Measurements from ENCODE around the gene B3GALT4. TPM values are rescaled to one million over a fixed set of nuclear protein-coding genes. Genes with fewer than 3 reads are reported as not detected.
"Not testable (repeated sequence)": the region's sequence is repeated elsewhere in the genome, so short reads cannot be mapped to it uniquely, and the experiment has no call there.

B3GALT4 gene
- total RNA-seq, 1 donor from 2014 or later, result 6.5 TPM

- Mint-ChIP-seq H3K4me3 (ENCODE audit: unreplicated experiment) (no peak overlapping the region), H3K9me3 (ENCODE audit: low read depth) (no peaks in the 10 kb centered on the region), H3K4me1 (ENCODE audit: low read depth) (no peaks in the 10 kb centered on the region), H3K27me3 (ENCODE audit: low read depth) (no peaks in the 10 kb centered on the region), H3K36me3 (ENCODE audit: low read depth) (peaks cover 17% of the 10 kb centered on the region), H3K27ac (ENCODE audit: unreplicated experiment) (no peak overlapping the region)
- TF ChIP-seq CTCF (IDR thresholded peaks at IDR 0.05), result no peak
- no peak for DNase-seq (ENCODE audit: low spot score)
Measured at GRCh38 chr6:33259032-33259431, 17.9 kb upstream of the B3GALT4 start.

GRCh38 chr6:33262490-33262889 is 14.4 kb upstream of the B3GALT4 start:
- H3K27ac Mint-ChIP-seq (ENCODE audit: unreplicated experiment); H3K9me3 Mint-ChIP-seq (ENCODE audit: low read depth); DNase-seq (ENCODE audit: low spot score); H3K27me3 Mint-ChIP-seq (ENCODE audit: low read depth); H3K4me3 Mint-ChIP-seq (ENCODE audit: unreplicated experiment); H3K4me1 Mint-ChIP-seq (ENCODE audit: low read depth): not testable (repeated sequence)
- peaks cover 33% of the 10 kb centered on the region for H3K36me3 Mint-ChIP-seq (ENCODE audit: low read depth)

- DNase-seq (ENCODE audit: low spot score), result no peak
- Mint-ChIP-seq H3K27ac (ENCODE audit: unreplicated experiment) (no peak overlapping the region), H3K4me1 (ENCODE audit: low read depth) (no peaks in the 10 kb centered on the region), H3K36me3 (ENCODE audit: low read depth) (peaks cover 38% of the 10 kb centered on the region), H3K9me3 (ENCODE audit: low read depth) (no peaks in the 10 kb centered on the region), H3K4me3 (ENCODE audit: unreplicated experiment) (no peak overlapping the region), H3K27me3 (ENCODE audit: low read depth) (no peaks in the 10 kb centered on the region)
- no peak for TF ChIP-seq CTCF (IDR thresholded peaks at IDR 0.05)
Measured at GRCh38 chr6:33264015-33264414, 12.9 kb upstream of the B3GALT4 start.

GRCh38 chr6:33271117-33271467 is 5.8 kb upstream of the B3GALT4 start:
- DNase-seq (ENCODE audit: low spot score), result no peak
- Mint-ChIP-seq H3K27me3 (ENCODE audit: low read depth) (no peaks in the 10 kb centered on the region), H3K9me3 (ENCODE audit: low read depth) (no peaks in the 10 kb centered on the region), H3K4me1 (ENCODE audit: low read depth) (peaks cover 52% of the 10 kb centered on the region), H3K27ac (ENCODE audit: unreplicated experiment) (peak overlapping the region; percentile 100), H3K36me3 (ENCODE audit: low read depth) (peaks cover 34% of the 10 kb centered on the region), H3K4me3 (ENCODE audit: unreplicated experiment) (peak overlapping the region; percentile 94)
- TF ChIP-seq CTCF (IDR thresholded peaks at IDR 0.05), result peak; percentile 34

GRCh38 chr6:33271468-33272274 is 5.3 kb upstream of the B3GALT4 start, which contains the start of the genes RPS18 and VPS52:
Gene RPS18 (plus strand): TSS chr6:33272075. CDS start chr6:33272120, 45 bp downstream.
Gene VPS52 (minus strand): TSS chr6:33271876. CDS start chr6:33271675, 201 bp downstream.
- DNase-seq (ENCODE audit: low spot score), result no peak
- Mint-ChIP-seq H3K27ac (ENCODE audit: unreplicated experiment) (peak within 1 kb of the TSS; percentile 100), H3K36me3 (ENCODE audit: low read depth) (peaks cover 34% of the 10 kb centered on the region), H3K4me1 (ENCODE audit: low read depth) (peaks cover 58% of the 10 kb centered on the region), H3K4me3 (ENCODE audit: unreplicated experiment) (peak within 1 kb of the TSS; percentile 94), H3K9me3 (ENCODE audit: low read depth) (no peaks in the 10 kb centered on the region), H3K27me3 (ENCODE audit: low read depth) (no peaks in the 10 kb centered on the region)
- no peak for TF ChIP-seq CTCF (IDR thresholded peaks at IDR 0.05)
